SK-N-SH (cell line): Measurements from ENCODE around the gene PPP1R14B. TPM values are rescaled to one million over a fixed set of nuclear protein-coding genes. Genes with fewer than 3 reads are reported as not detected.

ENCODE experiments used
- EP300 ChIP-seq, 2 experiments: IDR thresholded peaks; 2 replicates each; pipeline versions ENCODE4 v1.4.0 to v1.6.1; 2012; ENCODE audit warnings: borderline replicate concordance in 1 of 2, low read depth in 1 of 2, low read length in 1 of 2
- FOXJ3 ChIP-seq: sonication (generic); formaldehyde crosslinking; IDR thresholded peaks from 2 replicates; pipeline ENCODE4 v1.5.1; 2020; ENCODE audit warnings: mild to moderate bottlenecking, missing genetic modification reagents
- JUND ChIP-seq: IDR thresholded peaks from 2 replicates; pipeline ENCODE4 v1.4.0; 2012
- MEF2A ChIP-seq: IDR thresholded peaks from 2 replicates; pipeline ENCODE4 v1.4.0; 2012; ENCODE audit warnings: low read depth, borderline replicate concordance
- MXI1 ChIP-seq: IDR thresholded peaks from 2 replicates; pipeline ENCODE4 v1.6.1; 2012; ENCODE audit warnings: mild to moderate bottlenecking, low read depth, low read length, improper control_type of control experiment
- POLR2AphosphoS5 ChIP-seq: IDR thresholded peaks from 2 replicates; pipeline ENCODE4 v1.6.1; 2012; ENCODE audit warnings: low read depth, low read length
- RCOR1 ChIP-seq: fragments of 150-350 bp; IDR thresholded peaks from 2 replicates; pipeline ENCODE4 v1.6.1; 2017; ENCODE audit warnings: antibody characterized with exemption, low read length
- RFX5 ChIP-seq: IDR thresholded peaks from 2 replicates; pipeline ENCODE4 v1.6.1; 2012; ENCODE audit warnings: mild to moderate bottlenecking, improper control_type of control experiment, low read length
- SIN3A ChIP-seq: IDR thresholded peaks from 2 replicates; pipeline ENCODE4 v1.6.1; 2012; ENCODE audit warnings: low read depth, mild to moderate bottlenecking, low read length, moderate library complexity, borderline replicate concordance
- SMC3 ChIP-seq: IDR thresholded peaks from 2 replicates; pipeline ENCODE4 v1.6.1; 2012; ENCODE audit warnings: low read depth, low read length, improper control_type of control experiment
- TEAD4 ChIP-seq: IDR thresholded peaks from 2 replicates; pipeline ENCODE4 v1.4.0; 2012; ENCODE audit warnings: mild to moderate bottlenecking, borderline replicate concordance; ENCODE audit not compliant: insufficient read depth
- polyA plus RNA-seq, 3 experiments: library from polyadenylated mRNA; depleted of rRNA; stranded (reverse); fragments of >200 nt; gene quantifications; 2 replicates each; pipeline ENCODE4 v1.2.3, GENCODE V29; 2012
- TF ChIP-seq, protein P1 (sequence below): IDR thresholded peaks from 2 replicates; pipeline ENCODE4 v1.4.0; 2012; ENCODE audit warnings: low read depth, borderline replicate concordance
- TF ChIP-seq, protein P2 (sequence below): IDR thresholded peaks from 2 replicates; pipeline ENCODE4 v1.6.1; 2012; ENCODE audit warnings: mild to moderate bottlenecking, low read depth, low read length, moderate library complexity
- TF ChIP-seq, protein P3 (sequence below): fragments of 150-350 bp; IDR thresholded peaks from 2 replicates; pipeline ENCODE4 v1.6.1; 2016; ENCODE audit warnings: mild to moderate bottlenecking, low read depth, low read length
- TF ChIP-seq, protein P4 (sequence below): IDR thresholded peaks from 2 replicates; pipeline ENCODE4 v1.4.0; 2012; ENCODE audit warnings: low read depth

Gene PPP1R14B
- polyA plus RNA-seq, 1 of the 3 experiments (the other 2 are of a cell fraction), result 523 TPM

DNA sequence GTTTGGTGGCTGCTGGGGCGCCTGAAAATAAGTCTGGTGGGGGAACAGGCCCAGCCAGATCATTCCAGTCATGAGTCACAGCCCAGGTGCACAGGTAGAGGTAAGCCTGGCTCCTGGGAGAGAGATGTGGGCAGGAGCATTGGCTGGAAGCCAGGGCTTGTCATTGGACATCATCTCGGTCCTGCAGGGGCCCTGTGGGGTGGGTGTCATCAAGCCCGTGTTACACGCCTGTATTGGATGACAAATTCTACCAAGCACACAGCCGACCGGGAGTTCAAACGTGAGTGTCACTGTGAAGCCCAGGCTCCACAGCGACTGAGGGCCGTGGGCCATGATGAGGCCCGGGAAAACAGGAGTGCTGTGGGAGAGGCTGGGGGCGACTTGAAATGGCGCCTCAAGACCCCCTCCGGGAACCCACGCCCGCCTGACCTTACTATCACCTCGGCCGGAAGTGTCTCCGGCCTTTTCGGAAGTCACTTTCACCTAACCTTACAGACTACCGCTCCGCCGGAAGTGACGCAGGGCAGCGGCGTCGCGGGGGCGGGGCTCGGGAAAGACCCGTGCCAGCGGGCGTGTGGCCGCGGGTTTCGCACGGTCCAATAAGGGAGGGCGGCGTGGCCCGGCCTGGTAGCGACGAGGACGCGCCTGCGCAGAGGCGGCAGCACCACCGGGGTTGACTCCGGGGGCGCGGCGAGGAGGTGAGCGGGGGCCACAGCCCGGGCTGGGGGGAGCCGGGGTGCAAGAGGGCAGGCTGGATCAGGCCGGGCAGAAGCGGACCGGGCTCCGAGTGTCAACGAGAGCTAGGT lies 6.1 kb downstream of the PPP1R14B start, which contains the start of gene FKBP2 (continued):
- TF ChIP-seq POLR2AphosphoS5, result peak; percentile 86
- TF ChIP-seq SIN3A, result peak; percentile 68; the same call in 1 of the 2 replicates
- TF ChIP-seq TEAD4, result no peak
- TF ChIP-seq, protein P1, sequence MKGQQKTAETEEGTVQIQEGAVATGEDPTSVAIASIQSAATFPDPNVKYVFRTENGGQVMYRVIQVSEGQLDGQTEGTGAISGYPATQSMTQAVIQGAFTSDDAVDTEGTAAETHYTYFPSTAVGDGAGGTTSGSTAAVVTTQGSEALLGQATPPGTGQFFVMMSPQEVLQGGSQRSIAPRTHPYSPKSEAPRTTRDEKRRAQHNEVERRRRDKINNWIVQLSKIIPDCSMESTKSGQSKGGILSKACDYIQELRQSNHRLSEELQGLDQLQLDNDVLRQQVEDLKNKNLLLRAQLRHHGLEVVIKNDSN, result no peak
- TF ChIP-seq RFX5, result no peak
- TF ChIP-seq SMC3, result no peak
- no peak for TF ChIP-seq EP300 (IDR thresholded peaks at IDR 0.05; ENCODE audit: borderline replicate concordance in 1 of 2, low read depth in 1 of 2, low read length in 1 of 2)
- TF ChIP-seq, protein P2, sequence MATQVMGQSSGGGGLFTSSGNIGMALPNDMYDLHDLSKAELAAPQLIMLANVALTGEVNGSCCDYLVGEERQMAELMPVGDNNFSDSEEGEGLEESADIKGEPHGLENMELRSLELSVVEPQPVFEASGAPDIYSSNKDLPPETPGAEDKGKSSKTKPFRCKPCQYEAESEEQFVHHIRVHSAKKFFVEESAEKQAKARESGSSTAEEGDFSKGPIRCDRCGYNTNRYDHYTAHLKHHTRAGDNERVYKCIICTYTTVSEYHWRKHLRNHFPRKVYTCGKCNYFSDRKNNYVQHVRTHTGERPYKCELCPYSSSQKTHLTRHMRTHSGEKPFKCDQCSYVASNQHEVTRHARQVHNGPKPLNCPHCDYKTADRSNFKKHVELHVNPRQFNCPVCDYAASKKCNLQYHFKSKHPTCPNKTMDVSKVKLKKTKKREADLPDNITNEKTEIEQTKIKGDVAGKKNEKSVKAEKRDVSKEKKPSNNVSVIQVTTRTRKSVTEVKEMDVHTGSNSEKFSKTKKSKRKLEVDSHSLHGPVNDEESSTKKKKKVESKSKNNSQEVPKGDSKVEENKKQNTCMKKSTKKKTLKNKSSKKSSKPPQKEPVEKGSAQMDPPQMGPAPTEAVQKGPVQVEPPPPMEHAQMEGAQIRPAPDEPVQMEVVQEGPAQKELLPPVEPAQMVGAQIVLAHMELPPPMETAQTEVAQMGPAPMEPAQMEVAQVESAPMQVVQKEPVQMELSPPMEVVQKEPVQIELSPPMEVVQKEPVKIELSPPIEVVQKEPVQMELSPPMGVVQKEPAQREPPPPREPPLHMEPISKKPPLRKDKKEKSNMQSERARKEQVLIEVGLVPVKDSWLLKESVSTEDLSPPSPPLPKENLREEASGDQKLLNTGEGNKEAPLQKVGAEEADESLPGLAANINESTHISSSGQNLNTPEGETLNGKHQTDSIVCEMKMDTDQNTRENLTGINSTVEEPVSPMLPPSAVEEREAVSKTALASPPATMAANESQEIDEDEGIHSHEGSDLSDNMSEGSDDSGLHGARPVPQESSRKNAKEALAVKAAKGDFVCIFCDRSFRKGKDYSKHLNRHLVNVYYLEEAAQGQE, result 0 out of 2 replicates have a peak, but pooled peaks have one; percentile 16
- no peak for TF ChIP-seq FOXJ3
- TF ChIP-seq MEF2A, result no peak
- TF ChIP-seq, protein P3, sequence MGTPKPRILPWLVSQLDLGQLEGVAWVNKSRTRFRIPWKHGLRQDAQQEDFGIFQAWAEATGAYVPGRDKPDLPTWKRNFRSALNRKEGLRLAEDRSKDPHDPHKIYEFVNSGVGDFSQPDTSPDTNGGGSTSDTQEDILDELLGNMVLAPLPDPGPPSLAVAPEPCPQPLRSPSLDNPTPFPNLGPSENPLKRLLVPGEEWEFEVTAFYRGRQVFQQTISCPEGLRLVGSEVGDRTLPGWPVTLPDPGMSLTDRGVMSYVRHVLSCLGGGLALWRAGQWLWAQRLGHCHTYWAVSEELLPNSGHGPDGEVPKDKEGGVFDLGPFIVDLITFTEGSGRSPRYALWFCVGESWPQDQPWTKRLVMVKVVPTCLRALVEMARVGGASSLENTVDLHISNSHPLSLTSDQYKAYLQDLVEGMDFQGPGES, result no peak
- TF ChIP-seq, protein P4, sequence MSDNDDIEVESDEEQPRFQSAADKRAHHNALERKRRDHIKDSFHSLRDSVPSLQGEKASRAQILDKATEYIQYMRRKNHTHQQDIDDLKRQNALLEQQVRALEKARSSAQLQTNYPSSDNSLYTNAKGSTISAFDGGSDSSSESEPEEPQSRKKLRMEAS, result no peak; the same call in none of the 2 replicates
- TF ChIP-seq MXI1, result peak; percentile 54; the same call in 1 of the 2 replicates
- peak; percentile 19; the same call in 1 of the 2 replicates for TF ChIP-seq JUND
- TF ChIP-seq RCOR1, result no peak
